Activated CD8-positive, alpha-beta memory T cell treated with anti-CD3 and anti-CD28 coated beads for 1 hour (primary cell): ENCODE measurements around the gene STAT4.

Experiments
- DNase-seq, 2 donors: peaks; one replicate each; pipeline ENCODE4 v3.0.0-alpha.2; 2020; ENCODE audit warnings: low read depth in 1 of 2; ENCODE audit errors: extremely low read depth in 1 of 2

The STAT4 gene

GRCh38 chr2:191176801-191177438, 26.1 kb upstream of the STAT4 start:
- no peak for DNase-seq

GRCh38 chr2:191176305-191176704, 25.5 kb upstream of the STAT4 start:
- DNase-seq: no peak

GRCh38 chr2:191174442-191174841, 23.6 kb upstream of the STAT4 start:
- no peak for DNase-seq

- DNase-seq: no peak
Measured at GRCh38 chr2:191173206-191173605, 22.4 kb upstream of the STAT4 start.

GRCh38 chr2:191171708-191172355, 21.0 kb upstream of the STAT4 start:
- no peak for DNase-seq

- no peak for DNase-seq
Measured at GRCh38 chr2:191171286-191171685, 20.5 kb upstream of the STAT4 start.

- no peak for DNase-seq
Measured at GRCh38 chr2:191170773-191171172, 20.0 kb upstream of the STAT4 start.

- DNase-seq: no peak
Measured at GRCh38 chr2:191170301-191170636, 19.5 kb upstream of the STAT4 start.

GRCh38 chr2:191169456-191170300, 18.9 kb upstream of the STAT4 start:
- DNase-seq: no peak

- DNase-seq: no peak
Measured at GRCh38 chr2:191167766-191168165, 17.0 kb upstream of the STAT4 start.

- DNase-seq: no peak
Measured at GRCh38 chr2:191166756-191167445, 16.1 kb upstream of the STAT4 start.

- DNase-seq: no peak
Measured at GRCh38 chr2:191166111-191166755, 15.4 kb upstream of the STAT4 start.

GRCh38 chr2:191165176-191165643, 14.4 kb upstream of the STAT4 start:
- DNase-seq: no peak

- no peak for DNase-seq
Measured at GRCh38 chr2:191158747-191159146, 8.0 kb upstream of the STAT4 start.

GRCh38 chr2:191158193-191158592, 7.4 kb upstream of the STAT4 start:
- no peak for DNase-seq

GRCh38 chr2:191155608-191156071, 4.8 kb upstream of the STAT4 start:
- DNase-seq: no peak

- no peak for DNase-seq
Measured at GRCh38 chr2:191153716-191154115, 2.9 kb upstream of the STAT4 start.

- DNase-seq: no peak
Measured at GRCh38 chr2:191152482-191153240, 1.9 kb upstream of the STAT4 start.

- no peak for DNase-seq
Measured at GRCh38 chr2:191151331-191151730, 537 bp upstream of the STAT4 start.

- DNase-seq: no peak
Measured at GRCh38 chr2:191150230-191150599, 579 bp downstream of the STAT4 start.
